Measurements from ENCODE around the gene PPP1R1C.

Gene PPP1R1C

DNA sequence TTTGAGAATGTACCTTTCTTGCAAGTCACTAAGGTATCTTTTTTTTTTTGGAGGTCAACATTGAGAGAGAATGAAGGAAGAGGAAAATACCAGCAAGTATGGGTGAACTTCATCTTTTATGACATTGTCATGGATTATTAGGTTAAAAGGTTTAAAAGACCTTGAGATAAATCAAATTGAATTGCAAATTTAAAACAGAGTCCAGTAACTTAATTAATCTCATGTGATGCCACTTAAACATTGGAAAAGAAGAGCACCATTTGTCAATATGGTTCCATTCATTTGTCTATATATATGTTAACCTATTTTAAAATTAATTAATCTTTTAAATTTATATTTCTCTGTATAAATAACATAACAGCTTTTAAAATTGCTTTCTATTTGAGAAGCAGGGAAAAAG is 83.8 kb downstream of the PPP1R1C start:
- TF ChIP-seq, protein P1, sequence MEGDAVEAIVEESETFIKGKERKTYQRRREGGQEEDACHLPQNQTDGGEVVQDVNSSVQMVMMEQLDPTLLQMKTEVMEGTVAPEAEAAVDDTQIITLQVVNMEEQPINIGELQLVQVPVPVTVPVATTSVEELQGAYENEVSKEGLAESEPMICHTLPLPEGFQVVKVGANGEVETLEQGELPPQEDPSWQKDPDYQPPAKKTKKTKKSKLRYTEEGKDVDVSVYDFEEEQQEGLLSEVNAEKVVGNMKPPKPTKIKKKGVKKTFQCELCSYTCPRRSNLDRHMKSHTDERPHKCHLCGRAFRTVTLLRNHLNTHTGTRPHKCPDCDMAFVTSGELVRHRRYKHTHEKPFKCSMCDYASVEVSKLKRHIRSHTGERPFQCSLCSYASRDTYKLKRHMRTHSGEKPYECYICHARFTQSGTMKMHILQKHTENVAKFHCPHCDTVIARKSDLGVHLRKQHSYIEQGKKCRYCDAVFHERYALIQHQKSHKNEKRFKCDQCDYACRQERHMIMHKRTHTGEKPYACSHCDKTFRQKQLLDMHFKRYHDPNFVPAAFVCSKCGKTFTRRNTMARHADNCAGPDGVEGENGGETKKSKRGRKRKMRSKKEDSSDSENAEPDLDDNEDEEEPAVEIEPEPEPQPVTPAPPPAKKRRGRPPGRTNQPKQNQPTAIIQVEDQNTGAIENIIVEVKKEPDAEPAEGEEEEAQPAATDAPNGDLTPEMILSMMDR (IDR thresholded peaks at IDR 0.05) = no peak
- intact Hi-C loops (cut with DNase I; ENCODE audit: low total_unique reads) = no loop called here
- H3K4me1 ChIP-seq = peaks cover 0 to 45% (median 9%) of the 10 kb centered on the region in 4 donors

DNA sequence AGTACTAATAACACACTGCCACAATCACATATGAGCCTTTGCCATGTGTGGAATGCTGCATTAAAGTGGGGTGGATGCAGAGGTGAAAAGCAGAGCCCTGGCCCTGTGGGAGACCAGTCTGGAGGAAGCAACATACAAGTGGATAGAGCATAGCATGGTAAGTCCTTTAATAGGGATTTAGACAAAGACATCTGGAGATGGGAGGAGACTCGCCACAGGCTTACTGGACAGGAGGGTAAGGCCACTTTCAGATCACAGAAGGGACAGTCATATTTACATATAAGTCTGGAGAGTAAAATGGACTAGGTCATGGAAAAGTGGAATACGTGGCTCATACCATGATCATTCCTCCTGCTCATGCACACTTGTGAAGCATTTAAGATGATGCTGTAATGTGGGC is 84.3 kb downstream of the PPP1R1C start:
- no peak for DNase-seq
- H3K27me3 ChIP-seq = no peaks in the 10 kb centered on the region
- H3K36me3 ChIP-seq = no peaks in the 10 kb centered on the region
- intact Hi-C loops (cut with DNase I; ENCODE audit: low total_unique reads) = no loop called here
- H3K4me1 ChIP-seq = peaks cover 0 to 40% (median 8%) of the 10 kb centered on the region in 4 donors
- no peaks in the 10 kb centered on the region for H3K9me3 ChIP-seq
- TF ChIP-seq, protein P1 (IDR thresholded peaks at IDR 0.05) = no peak
- H3K4me3 ChIP-seq = no peak overlapping the region
- no peak overlapping the region for H3K27ac ChIP-seq

More for the DNA sequence above, 83.8 kb downstream of the PPP1R1C start:
- no peak for DNase-seq
- Histone ChIP-seq H3K36me3 (no peaks in the 10 kb centered on the region), H3K27ac (no peak overlapping the region), H3K9me3 (no peaks in the 10 kb centered on the region), H3K4me3 (no peak overlapping the region), H3K27me3 (no peaks in the 10 kb centered on the region)

DNA sequence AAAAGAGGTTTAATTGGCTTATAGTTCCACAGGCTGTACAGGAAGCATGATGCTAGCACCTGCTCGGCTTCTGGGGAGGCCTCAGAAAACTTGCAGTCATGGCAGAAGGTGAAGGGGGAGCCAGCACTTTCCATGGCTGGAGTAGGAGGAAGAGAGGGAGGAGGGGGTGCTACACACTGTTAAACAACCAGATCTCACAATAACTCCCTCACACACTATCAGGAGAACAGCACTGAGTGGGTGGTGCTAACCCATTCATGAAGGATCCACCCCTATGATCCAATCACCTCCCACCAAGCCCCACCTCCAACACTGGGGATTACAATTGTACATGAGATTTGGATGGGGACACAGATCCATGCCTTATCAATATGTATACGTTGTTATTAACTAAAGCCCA is 85.1 kb downstream of the PPP1R1C start:
- no peaks in the 10 kb centered on the region for H3K27me3 ChIP-seq
- H3K4me3 ChIP-seq = no peak overlapping the region
- intact Hi-C loops (cut with DNase I; ENCODE audit: low total_unique reads) = no loop called here
- peaks cover 0 to 32% (median 5%) of the 10 kb centered on the region in 4 donors for H3K4me1 ChIP-seq
- no peak overlapping the region for H3K27ac ChIP-seq
- H3K36me3 ChIP-seq = no peaks in the 10 kb centered on the region
- no peak for DNase-seq
- H3K9me3 ChIP-seq = no peaks in the 10 kb centered on the region
- TF ChIP-seq, protein P1 (IDR thresholded peaks at IDR 0.05) = no peak

DNA sequence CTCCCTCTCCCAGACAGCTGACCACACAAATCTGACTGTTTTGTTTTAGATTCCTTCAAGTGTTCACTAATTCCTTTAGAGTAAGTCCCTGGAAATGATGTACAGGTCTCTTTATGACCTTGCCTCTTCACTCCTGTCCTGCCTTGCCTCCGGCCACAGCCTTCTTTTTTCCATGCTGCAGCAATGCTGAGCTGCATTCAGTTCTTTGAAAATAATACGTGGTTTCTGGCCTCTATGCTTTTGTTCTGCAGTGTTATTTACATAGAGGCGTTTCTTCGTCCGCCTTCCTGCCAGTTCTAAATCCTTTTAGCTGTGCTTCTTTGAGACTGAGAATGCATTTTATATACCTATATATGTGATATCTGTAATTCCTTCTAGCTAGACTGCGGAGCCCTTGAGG is 87.2 kb downstream of the PPP1R1C start:
- Histone ChIP-seq H3K27me3 (no peaks in the 10 kb centered on the region), H3K36me3 (no peaks in the 10 kb centered on the region), H3K27ac (no peak overlapping the region), H3K4me1 (peaks cover 0 to 23% (median 0%) of the 10 kb centered on the region in 4 donors), H3K9me3 (no peaks in the 10 kb centered on the region), H3K4me3 (no peak overlapping the region)
- intact Hi-C loops (cut with DNase I; ENCODE audit: low total_unique reads) = no loop called here
- DNase-seq = no peak
- TF ChIP-seq, protein P1 (IDR thresholded peaks at IDR 0.05) = no peak

DNA sequence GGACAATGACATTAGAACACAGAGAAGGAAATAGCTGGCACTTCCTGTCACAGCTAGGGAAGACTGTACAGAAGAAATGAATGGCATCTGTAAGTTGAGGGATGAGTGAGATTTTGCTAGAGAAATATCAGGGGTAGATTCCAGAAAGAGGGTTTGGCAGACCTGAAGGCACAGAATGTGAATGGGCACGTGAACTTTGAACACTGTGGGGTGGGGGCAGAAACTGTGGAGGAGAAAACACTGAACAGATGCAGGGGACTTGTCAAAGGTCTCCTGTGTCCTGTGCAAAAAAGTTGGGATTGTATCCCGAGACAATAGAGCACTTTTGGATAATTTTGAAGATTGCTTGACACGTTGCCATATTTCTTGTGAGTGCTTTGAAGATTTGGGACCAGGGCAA is 88.0 kb downstream of the PPP1R1C start:
- intact Hi-C loops (cut with DNase I; ENCODE audit: low total_unique reads) = no loop called here

More for the DNA sequence above, 88.0 kb downstream of the PPP1R1C start:
- Histone ChIP-seq H3K27me3 (no peaks in the 10 kb centered on the region), H3K4me3 (no peak overlapping the region), H3K4me1 (peaks cover 0 to 16% (median 0%) of the 10 kb centered on the region in 4 donors), H3K27ac (no peak overlapping the region), H3K9me3 (no peaks in the 10 kb centered on the region), H3K36me3 (no peaks in the 10 kb centered on the region)
- no peak for DNase-seq
- TF ChIP-seq, protein P1 (IDR thresholded peaks at IDR 0.05) = no peak

All from tibial artery (tissue), 4 donors.